OCI-LY3 (cell line): ENCODE results near the gene XPO1.
"Not testable (repeated sequence)": the region's sequence is repeated elsewhere in the genome, so short reads cannot be mapped to it uniquely, and the experiment has no call there.

Source experiments
- H2AFZ ChIP-seq: fragments of 200-600, 300-600 bp; shearing (Covaris generic); 2 replicates; pipeline ENCODE4 v1.6.0; 2014; ENCODE audit warnings: antibody characterized with exemption, low read depth, low read length
- H3K27ac ChIP-seq: fragments of 200-600, 300-600 bp; sonication (generic); 2 replicates; pipeline ENCODE4 v1.5.1; 2014; ENCODE audit warnings: mild to moderate bottlenecking, low read length, moderate library complexity, mixed read lengths
- H3K27me3 ChIP-seq: fragments of 200-600, 300-600 bp; sonication (generic); 2 replicates; pipeline ENCODE4 v1.6.1; 2014; ENCODE audit warnings: low read depth, low read length, mixed read lengths
- H3K36me3 ChIP-seq: fragments of 200-600, 300-600 bp; sonication (generic); replicated peaks from 2 replicates; pipeline ENCODE3; 2014; ENCODE audit warnings: low read depth, low read length, mixed read lengths
- H3K4me1 ChIP-seq: fragments of 300-600, 200-600 bp; sonication (generic); 2 replicates; pipeline ENCODE4 v1.6.1; 2014; ENCODE audit warnings: low read length, mixed read lengths
- H3K4me2 ChIP-seq: fragments of 200-600, 300-600 bp; sonication (generic); 2 replicates; pipeline ENCODE4 v1.6.1; 2014; ENCODE audit warnings: low read length, mixed read lengths
- H3K4me3 ChIP-seq: fragments of 300-600, 200-600 bp; sonication (generic); 2 replicates; pipeline ENCODE4 v1.5.1; 2014; ENCODE audit warnings: antibody characterized with exemption, mild to moderate bottlenecking, low read length, moderate library complexity
- H3K79me2 ChIP-seq: fragments of 300-600, 200-600 bp; shearing (Covaris generic); 2 replicates; pipeline ENCODE4 v1.6.1; 2014; ENCODE audit warnings: mild to moderate bottlenecking, low read length, mixed read lengths
- H3K9ac ChIP-seq: fragments of 300-600, 200-600 bp; shearing (Covaris generic); 2 replicates; pipeline ENCODE4 v1.6.0; 2014; ENCODE audit warnings: mild to moderate bottlenecking, low read length, moderate library complexity
- H3K9me3 ChIP-seq: fragments of 200-600, 300-600 bp; shearing (Covaris generic); 2 replicates; pipeline ENCODE4 v1.6.1; 2014; ENCODE audit warnings: low read length, mixed read lengths; ENCODE audit not compliant: insufficient read depth
- H4K20me1 ChIP-seq: fragments of 200-600, 300-600 bp; sonication (generic); 2 replicates; pipeline ENCODE4 v1.6.1; 2016; ENCODE audit warnings: low read length, mixed read lengths; ENCODE audit not compliant: insufficient read depth
- CTCF ChIP-seq: fragments of 200-600, 300-600 bp; sonication (generic); IDR thresholded peaks from 2 replicates; pipeline ENCODE4 v1.5.1; 2014; ENCODE audit warnings: antibody characterized with exemption, low read length, low read depth
- EZH2phosphoT487 ChIP-seq: fragments of 200-600 bp; shearing (Covaris generic); IDR thresholded peaks from 2 replicates; pipeline ENCODE4 v1.6.1; 2018; ENCODE audit warnings: antibody characterized with exemption, mixed run types, low read depth

XPO1 gene

GRCh38 chr2:61469424-61470121 lies 68.6 kb downstream of the XPO1 start:
- no peaks in the 10 kb centered on the region for H3K9me3 ChIP-seq
- peak overlapping the region; percentile 79 for H3K4me2 ChIP-seq
- no peak overlapping the region for H2AFZ ChIP-seq
- peaks cover 13% of the 10 kb centered on the region for H3K36me3 ChIP-seq
- H3K27me3 ChIP-seq, result no peaks in the 10 kb centered on the region
- H4K20me1 ChIP-seq, result peaks cover 17% of the 10 kb centered on the region
- H3K27ac ChIP-seq, result peak overlapping the region; percentile 87
- H3K4me1 ChIP-seq, result peaks cover 14% of the 10 kb centered on the region
- no peak for TF ChIP-seq EZH2phosphoT487
- TF ChIP-seq CTCF, result no peak
- H3K79me2 ChIP-seq, result peaks cover 76% of the 10 kb centered on the region
- peak overlapping the region; percentile 98 for H3K4me3 ChIP-seq
- H3K9ac ChIP-seq, result peak overlapping the region; percentile 66

- H3K79me2 ChIP-seq, result peaks cover 90% of the 10 kb centered on the region
- H3K27ac ChIP-seq, H3K27me3 ChIP-seq, H3K9me3 ChIP-seq, H3K4me2 ChIP-seq, H2AFZ ChIP-seq, H3K4me3 ChIP-seq, H3K36me3 ChIP-seq, H3K9ac ChIP-seq: not testable (repeated sequence)
- peaks cover 14% of the 10 kb centered on the region for H3K4me1 ChIP-seq
- peaks cover 31% of the 10 kb centered on the region for H4K20me1 ChIP-seq
These were observed 69.9 kb downstream of the XPO1 start for GRCh38 chr2:61468231-61468630.

GRCh38 chr2:61465045-61465444 lies 73.1 kb downstream of the XPO1 start:
- H3K79me2 ChIP-seq, result peaks cover 100% of the 10 kb centered on the region
- H3K9me3 ChIP-seq, result no peaks in the 10 kb centered on the region
- no peak overlapping the region for H3K9ac ChIP-seq
- no peak overlapping the region for H3K27ac ChIP-seq
- no peaks in the 10 kb centered on the region for H3K27me3 ChIP-seq
- H2AFZ ChIP-seq, result no peak overlapping the region
- H3K4me2 ChIP-seq, result no peak overlapping the region
- H3K4me3 ChIP-seq, result no peak overlapping the region
- peaks cover 12% of the 10 kb centered on the region for H3K36me3 ChIP-seq
- TF ChIP-seq EZH2phosphoT487 (no peak), CTCF (no peak)
- H4K20me1 ChIP-seq, result peaks cover 43% of the 10 kb centered on the region
- H3K4me1 ChIP-seq, result peaks cover 6% of the 10 kb centered on the region

GRCh38 chr2:61463769-61464475 lies 74.2 kb downstream of the XPO1 start:
- peaks cover 100% of the 10 kb centered on the region for H3K79me2 ChIP-seq
- no peak overlapping the region for H3K9ac ChIP-seq
- H2AFZ ChIP-seq, result no peak overlapping the region
- H3K4me2 ChIP-seq, result no peak overlapping the region
- peaks cover under 1% of the 10 kb centered on the region; the same call in 1 of the 2 replicates for H3K4me1 ChIP-seq
- H3K27me3 ChIP-seq, result no peaks in the 10 kb centered on the region
- no peaks in the 10 kb centered on the region for H3K9me3 ChIP-seq
- H4K20me1 ChIP-seq, result peaks cover 38% of the 10 kb centered on the region
- TF ChIP-seq EZH2phosphoT487, result no peak
- no peak for TF ChIP-seq CTCF
- H3K27ac ChIP-seq, result no peak overlapping the region
- peaks cover 13% of the 10 kb centered on the region for H3K36me3 ChIP-seq
- H3K4me3 ChIP-seq, result no peak overlapping the region
